H7 (cell line): ENCODE results near the gene RBFOX1. TPM values are rescaled to one million over a fixed set of nuclear protein-coding genes. Genes with fewer than 3 reads are reported as not detected.

Experiments used
- DNase-seq: peaks from one replicate; pipeline ENCODE4 v3.0.0; 2012
- H3K27me3 ChIP-seq: 2 replicates; pipeline ENCODE4 v1.6.0; 2011; ENCODE audit warnings: mild to moderate bottlenecking, low read length; ENCODE audit not compliant: control insufficient read depth, insufficient read depth
- H3K36me3 ChIP-seq: replicated peaks from 2 replicates; pipeline ENCODE4 v1.5.1; 2011; ENCODE audit warnings: low read length; ENCODE audit not compliant: control insufficient read depth, insufficient read depth
- H3K4me3 ChIP-seq: 2 replicates; pipeline ENCODE4 v1.5.1; 2011; ENCODE audit warnings: low read depth, mild to moderate bottlenecking, control low read depth, low read length, moderate library complexity; ENCODE audit not compliant: insufficient read depth
- total RNA-seq: library from RNA; depleted of rRNA; stranded (reverse); fragments of >200 nt; shearing (Covaris generic); gene quantifications from 2 replicates; pipeline ENCODE4 v1.2.3, GENCODE V29; 2014

RBFOX1 gene
- total RNA-seq, 1 experiment from 2014 or later, result 0.14 TPM

DNA sequence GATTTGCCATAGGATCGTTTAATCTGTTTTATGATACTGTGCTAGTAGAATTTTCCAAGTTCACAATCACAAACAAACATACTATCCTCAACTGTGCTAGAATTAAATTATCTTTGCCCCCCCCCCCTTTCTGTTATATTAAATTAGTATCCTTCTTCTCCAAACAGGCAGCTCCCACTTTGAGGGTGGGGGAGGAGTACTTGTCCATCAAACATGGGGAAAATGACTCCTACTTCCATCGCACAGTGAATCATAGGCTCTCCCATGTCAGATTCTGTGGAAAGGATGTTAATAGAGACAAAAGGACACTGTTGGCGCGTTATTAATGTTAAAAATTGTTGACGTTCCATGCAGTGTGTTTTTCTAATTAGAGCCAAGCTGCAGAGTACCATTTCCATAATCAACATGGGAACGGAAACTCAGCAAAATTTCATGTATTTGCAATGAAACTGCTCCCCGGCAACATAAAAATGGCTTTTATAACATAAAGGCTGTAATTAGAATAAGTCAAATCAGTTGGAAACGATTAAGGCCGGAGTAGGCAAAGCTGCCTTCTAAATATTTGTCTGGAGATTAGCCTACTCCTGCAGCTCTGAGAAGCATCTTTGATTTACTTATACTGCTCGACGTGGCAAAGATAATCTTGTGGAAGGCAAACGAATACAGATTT lies 104.6 kb downstream of the RBFOX1 start:
- Histone ChIP-seq H3K27me3 (no peaks in the 10 kb centered on the region), H3K36me3 (no peaks in the 10 kb centered on the region), H3K4me3 (no peak overlapping the region)
- DNase-seq, result no peak

- DNase-seq, result no peak
- H3K27me3 ChIP-seq, result no peaks in the 10 kb centered on the region
- H3K4me3 ChIP-seq, result no peak overlapping the region
- H3K36me3 ChIP-seq, result no peaks in the 10 kb centered on the region
These were observed 105.2 kb downstream of the RBFOX1 start for GRCh38 chr16:7437843-7438242.

DNA sequence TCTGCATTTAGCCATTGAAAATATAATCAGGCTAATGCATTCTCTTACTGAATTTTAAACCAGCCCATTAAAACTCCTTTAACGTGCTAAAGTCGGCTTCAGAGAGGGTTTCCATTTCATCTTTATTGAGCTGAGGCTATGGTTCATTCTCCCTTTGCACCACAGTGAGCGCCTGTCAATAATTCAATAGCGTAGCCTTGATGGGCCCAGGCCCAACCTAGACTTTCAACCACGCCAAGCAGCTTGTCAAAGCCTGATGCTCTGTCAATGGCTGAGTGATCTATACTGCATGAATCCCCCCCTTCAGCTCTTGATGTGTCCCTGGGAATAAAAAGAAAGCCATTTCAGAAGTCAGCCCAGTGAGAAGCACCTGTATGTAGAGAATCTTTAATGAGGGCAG lies 106.0 kb downstream of the RBFOX1 start:
- no peak overlapping the region for H3K4me3 ChIP-seq
- H3K27me3 ChIP-seq, result no peaks in the 10 kb centered on the region
- no peak for DNase-seq
- no peaks in the 10 kb centered on the region for H3K36me3 ChIP-seq

DNA sequence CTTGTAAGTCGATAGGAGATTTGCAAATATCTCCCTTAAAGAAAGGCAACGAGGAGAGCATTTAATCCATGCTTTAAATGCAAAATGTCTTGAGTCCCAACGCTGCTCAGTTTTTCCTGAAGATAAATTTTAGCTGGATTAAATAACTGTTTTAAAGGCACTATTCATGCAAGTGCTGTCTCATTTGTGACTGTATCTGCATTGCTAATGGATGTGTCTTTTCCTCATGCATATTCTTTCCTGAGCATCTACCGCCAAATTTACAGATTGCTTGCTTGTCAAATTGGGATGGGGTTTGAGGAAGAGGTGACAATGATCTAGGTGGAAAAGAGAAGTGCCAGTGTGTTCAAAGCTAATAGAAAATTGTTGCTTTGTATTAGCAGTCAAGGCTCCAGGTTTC lies 106.9 kb downstream of the RBFOX1 start:
- Histone ChIP-seq H3K27me3 (no peaks in the 10 kb centered on the region), H3K4me3 (no peak overlapping the region), H3K36me3 (no peaks in the 10 kb centered on the region)
- no peak for DNase-seq

GRCh38 chr16:7440886-7441400 lies 108.3 kb downstream of the RBFOX1 start:
- Histone ChIP-seq H3K4me3 (no peak overlapping the region), H3K27me3 (no peaks in the 10 kb centered on the region), H3K36me3 (no peaks in the 10 kb centered on the region)
- no peak for DNase-seq

- Histone ChIP-seq H3K4me3 (no peak overlapping the region), H3K27me3 (no peaks in the 10 kb centered on the region), H3K36me3 (no peaks in the 10 kb centered on the region)
- no peak for DNase-seq
These were observed 109.4 kb downstream of the RBFOX1 start for GRCh38 chr16:7442050-7442449.

DNA sequence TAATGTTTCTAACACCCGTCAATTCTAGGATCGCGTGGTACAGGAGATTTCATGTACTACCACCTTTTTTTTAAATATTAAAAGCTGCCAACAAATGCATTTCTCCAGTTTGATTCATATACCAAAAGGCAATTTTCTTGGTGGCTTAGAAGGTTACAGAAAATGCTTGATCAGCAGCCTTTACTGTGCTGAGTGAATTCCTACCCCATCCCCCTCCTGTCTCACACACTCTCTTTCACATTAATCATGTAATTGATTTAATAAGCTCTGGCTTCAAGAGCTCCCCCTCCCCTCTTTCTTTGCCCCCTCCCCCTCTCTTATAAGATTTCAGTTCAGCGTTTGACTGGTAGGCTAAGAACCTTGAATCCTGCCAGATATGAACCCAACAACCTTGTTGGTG lies 110.5 kb downstream of the RBFOX1 start:
- DNase-seq, result no peak
- H3K36me3 ChIP-seq, result no peaks in the 10 kb centered on the region
- no peaks in the 10 kb centered on the region for H3K27me3 ChIP-seq
- H3K4me3 ChIP-seq, result no peak overlapping the region

GRCh38 chr16:7443648-7444365 lies 111.2 kb downstream of the RBFOX1 start:
- H3K27me3 ChIP-seq, result no peaks in the 10 kb centered on the region
- H3K4me3 ChIP-seq, result no peak overlapping the region
- H3K36me3 ChIP-seq, result no peaks in the 10 kb centered on the region
- DNase-seq, result no peak

- Histone ChIP-seq H3K36me3 (no peaks in the 10 kb centered on the region), H3K27me3 (no peaks in the 10 kb centered on the region), H3K4me3 (no peak overlapping the region)
- no peak for DNase-seq
These were observed 116.7 kb downstream of the RBFOX1 start for GRCh38 chr16:7449306-7449705.

- Histone ChIP-seq H3K27me3 (no peaks in the 10 kb centered on the region), H3K4me3 (no peak overlapping the region), H3K36me3 (no peaks in the 10 kb centered on the region)
- no peak for DNase-seq
These were observed 117.2 kb downstream of the RBFOX1 start for GRCh38 chr16:7449808-7450207.

DNA sequence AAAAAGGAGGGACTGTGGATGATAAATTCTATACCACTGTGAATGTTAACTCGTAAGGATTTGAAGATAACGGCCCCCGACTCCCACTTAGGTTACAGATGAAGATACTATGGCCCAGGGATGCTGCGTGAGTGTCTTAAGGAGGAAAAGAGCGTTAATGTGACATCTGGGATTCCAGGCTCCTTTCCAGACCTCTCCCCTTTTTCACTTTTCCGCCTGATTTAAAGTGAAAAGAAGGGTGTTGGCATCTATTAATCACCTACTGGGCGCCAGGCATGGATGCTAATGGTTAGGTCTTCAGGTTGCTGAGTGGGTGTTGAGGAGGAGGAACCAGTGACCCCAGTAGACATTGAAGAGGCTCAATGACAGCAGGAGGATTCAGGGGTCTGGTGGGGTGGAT lies 117.8 kb downstream of the RBFOX1 start:
- no peak overlapping the region for H3K4me3 ChIP-seq
- DNase-seq, result no peak
- H3K36me3 ChIP-seq, result no peaks in the 10 kb centered on the region
- no peaks in the 10 kb centered on the region for H3K27me3 ChIP-seq

GRCh38 chr16:7452090-7452489 lies 119.4 kb downstream of the RBFOX1 start:
- H3K36me3 ChIP-seq, result no peaks in the 10 kb centered on the region
- no peak for DNase-seq
- no peaks in the 10 kb centered on the region for H3K27me3 ChIP-seq
- no peak overlapping the region for H3K4me3 ChIP-seq

DNA sequence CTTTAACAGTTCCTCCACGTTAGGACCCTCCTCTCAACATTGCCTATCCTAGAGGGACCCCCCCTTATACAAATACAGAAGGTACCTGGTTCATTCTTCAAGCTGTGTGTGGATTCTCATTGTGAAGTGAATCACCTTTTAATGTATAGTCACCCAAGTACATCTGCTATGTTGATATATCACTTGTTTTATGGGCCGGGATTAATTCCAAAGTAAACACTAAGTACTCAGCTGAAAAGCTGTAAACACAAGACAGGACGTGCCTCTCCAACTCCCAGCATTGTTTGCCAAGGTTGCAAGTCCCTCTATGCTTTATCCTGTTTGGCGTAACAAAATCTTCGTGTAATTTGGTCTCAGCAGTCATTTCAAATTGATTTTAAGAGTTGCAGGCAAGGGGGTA lies 123.6 kb downstream of the RBFOX1 start:
- H3K4me3 ChIP-seq, result no peak overlapping the region
- DNase-seq, result no peak
- no peaks in the 10 kb centered on the region for H3K36me3 ChIP-seq
- H3K27me3 ChIP-seq, result no peaks in the 10 kb centered on the region

- Histone ChIP-seq H3K36me3 (no peaks in the 10 kb centered on the region), H3K4me3 (no peak overlapping the region), H3K27me3 (no peaks in the 10 kb centered on the region)
- no peak for DNase-seq
These were observed 125.5 kb downstream of the RBFOX1 start for GRCh38 chr16:7458144-7458543.

DNA sequence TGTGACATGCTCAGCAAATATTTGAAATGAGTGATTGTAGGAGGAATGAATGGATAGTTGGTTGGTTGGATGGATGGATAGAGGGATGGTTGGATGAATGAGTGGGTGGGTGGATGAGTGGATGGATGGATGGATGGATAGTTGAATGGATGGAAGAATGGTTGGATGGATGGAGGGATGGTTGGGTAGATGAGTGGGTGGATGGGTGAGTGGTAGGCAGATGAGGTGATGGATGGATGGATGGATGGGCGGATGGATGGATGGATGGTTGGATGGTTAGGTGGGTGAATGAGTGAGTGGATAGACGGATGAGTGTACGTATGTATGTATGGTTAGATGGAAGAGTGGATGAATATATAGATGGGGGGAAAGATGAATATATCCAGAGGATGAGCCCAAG lies 137.7 kb downstream of the RBFOX1 start:
- no peaks in the 10 kb centered on the region for H3K27me3 ChIP-seq
- H3K4me3 ChIP-seq, result no peak overlapping the region
- DNase-seq, result no peak
- H3K36me3 ChIP-seq, result no peaks in the 10 kb centered on the region
